Stimulated activated CD8-positive, alpha-beta memory T cell treated with anti-CD3 and anti-CD28 coated beads, Interleukin-15, amount 100 ng/mL, for 4 hours (primary cell): ENCODE results near the gene DLG2.
"Not testable (repeated sequence)": the region's sequence is repeated elsewhere in the genome, so short reads cannot be mapped to it uniquely, and the experiment has no call there.

Experiments
- DNase-seq, 2 donors: peaks; one replicate each; pipeline ENCODE4 v3.0.0-alpha.2; 2020; ENCODE audit warnings: low read depth in 2 of 2

Gene DLG2

GRCh38 chr11:84837402-84838069 is 789.6 kb downstream of the DLG2 start:
- no peak for DNase-seq

GRCh38 chr11:84836371-84836770 is 790.8 kb downstream of the DLG2 start:
- DNase-seq, result no peak

DNA sequence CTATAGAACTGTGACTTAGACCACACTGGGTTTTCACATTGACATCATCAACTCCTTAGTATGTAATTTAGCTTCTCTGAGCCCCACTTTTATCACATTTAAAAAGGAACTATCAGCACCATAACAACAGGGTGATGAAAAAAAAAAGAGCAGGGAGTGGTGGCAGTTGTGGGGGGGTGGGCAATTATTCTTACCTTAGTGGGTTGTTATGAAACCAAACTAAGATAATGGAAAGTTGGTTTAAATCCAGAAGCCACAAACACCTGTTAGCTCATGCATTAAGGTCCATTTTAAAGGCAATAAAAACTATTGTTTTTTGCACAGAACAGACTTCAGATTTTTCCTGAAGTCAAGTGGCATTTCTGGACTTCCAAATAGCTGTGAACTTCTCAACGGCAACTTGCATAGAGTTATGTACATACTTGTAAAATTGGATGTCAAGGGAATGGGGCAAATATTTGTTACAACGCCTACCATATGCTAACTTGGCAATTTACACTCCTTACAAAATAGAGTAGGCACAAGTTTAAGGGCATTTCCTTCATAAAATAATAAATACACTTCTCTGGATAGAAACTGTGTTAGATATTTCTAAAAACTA is 793.6 kb downstream of the DLG2 start:
- no peak for DNase-seq

DNA sequence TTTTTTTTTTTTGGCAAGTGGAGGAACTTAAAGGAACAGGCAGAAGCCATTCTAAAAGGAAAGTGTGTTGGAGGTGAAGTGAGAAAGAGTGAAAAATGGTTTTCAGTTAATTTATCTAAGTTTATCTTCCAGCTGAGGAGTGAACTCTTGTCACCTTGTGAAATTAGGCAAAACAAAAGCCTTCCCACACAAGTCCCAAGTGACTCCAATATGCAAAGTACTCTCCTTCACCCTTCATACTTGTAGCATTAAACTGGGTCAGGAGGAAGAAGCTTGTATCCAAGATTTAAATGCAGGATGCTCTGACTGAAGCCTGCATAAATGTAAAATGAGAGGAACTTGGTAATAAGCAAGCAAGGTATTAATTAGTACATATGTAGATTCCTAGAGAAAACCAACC is 796.8 kb downstream of the DLG2 start:
- no peak for DNase-seq

DNA sequence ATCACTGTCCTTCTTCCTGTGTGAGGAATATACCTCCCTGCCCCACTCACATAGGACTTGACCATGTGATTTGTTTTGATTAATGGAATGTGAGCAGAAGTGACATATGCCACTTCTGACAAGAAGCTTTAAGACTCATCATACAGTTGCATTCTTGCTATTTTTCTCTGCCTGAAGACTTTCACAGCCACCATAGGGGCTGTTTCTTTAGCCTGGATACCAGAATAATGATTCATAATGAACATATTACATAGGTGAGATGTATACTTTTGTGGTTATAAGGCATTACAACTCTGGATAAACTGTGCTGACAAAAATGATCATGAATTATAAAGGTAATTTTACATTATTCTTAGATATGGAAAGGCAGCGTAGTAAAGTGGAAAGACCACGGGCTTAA is 798.0 kb downstream of the DLG2 start:
- DNase-seq, result no peak

DNA sequence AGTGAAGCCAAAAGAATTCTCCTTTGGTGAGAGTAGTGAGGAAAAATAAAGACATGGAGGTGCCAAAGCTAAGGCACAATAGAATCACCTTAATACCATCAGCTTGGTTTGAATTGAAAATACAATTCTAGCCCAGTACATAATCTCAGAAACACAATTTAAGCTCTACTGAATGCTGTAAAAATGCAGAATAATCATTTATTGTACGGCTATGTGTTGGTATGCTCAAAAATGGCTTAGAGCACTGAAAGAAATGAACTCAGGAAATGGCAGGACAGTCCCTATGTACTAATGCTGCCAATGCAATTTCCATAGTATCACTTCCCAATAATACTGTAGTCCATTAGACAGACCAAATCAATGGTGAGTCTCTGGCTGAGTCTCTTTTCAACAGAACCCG is 798.5 kb downstream of the DLG2 start:
- no peak for DNase-seq

GRCh38 chr11:84825106-84825660 is 802.0 kb downstream of the DLG2 start:
- no peak for DNase-seq

- no peak for DNase-seq
Observed at GRCh38 chr11:84824624-84825023, 802.5 kb downstream of the DLG2 start.

DNA sequence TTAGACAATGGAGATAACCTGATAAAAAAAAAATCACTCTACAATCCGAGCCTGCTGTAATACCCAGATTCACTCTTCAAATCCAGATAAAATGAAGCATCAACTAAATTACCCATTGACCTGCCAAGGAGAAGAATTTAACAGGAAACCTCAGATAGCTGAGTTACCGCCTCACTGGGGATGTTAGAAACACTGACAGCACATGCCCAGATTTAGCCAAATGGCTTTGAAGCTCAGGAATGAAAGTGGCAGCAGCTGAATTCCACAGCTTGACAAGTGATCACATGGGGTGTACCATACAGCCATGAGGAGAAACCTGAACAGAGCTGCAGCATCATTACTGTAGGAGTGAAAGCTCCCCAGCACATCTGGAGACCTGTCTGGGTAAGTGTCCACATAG is 807.6 kb downstream of the DLG2 start:
- no peak for DNase-seq

DNA sequence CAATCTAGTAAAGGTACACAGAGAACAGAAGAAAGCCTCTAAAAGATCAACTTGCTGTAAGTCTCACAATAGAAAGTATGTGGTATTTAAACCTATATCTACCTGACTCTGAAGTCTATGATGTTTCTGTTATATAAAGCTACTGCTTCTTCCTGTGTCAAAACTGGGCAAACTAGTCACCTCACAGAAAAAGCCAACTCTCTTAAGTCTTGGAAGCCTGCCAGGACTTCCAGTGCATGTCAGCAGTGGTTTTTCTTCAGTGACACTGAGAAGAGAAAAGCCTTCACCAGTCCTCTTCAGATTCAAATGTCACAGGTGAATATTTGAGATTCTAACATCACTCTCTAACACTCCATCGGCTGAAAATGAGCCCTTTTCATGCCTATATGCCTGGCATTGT is 808.0 kb downstream of the DLG2 start:
- DNase-seq, result no peak

- no peak for DNase-seq
Observed at GRCh38 chr11:84817998-84818397, 809.1 kb downstream of the DLG2 start.

GRCh38 chr11:84812471-84812969 is 814.6 kb downstream of the DLG2 start:
- DNase-seq, result no peak

DNA sequence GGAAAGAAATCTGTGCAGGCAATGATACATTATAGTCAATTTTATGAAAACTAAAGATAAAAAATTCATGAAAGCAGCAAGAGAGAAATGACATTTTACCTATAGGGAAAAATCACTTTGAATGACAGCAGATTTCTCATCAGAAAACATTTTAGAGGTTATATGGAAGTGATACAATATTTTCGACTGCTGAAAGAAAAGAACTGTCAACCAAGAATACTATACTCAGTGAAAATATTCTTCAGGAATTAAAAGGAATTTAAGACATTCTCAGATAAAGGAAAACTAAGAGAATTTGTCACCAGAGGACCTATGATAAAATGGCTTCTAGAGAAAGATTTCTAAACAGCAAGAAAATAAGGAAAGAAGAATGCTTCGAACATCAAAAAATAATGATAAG is 820.8 kb downstream of the DLG2 start:
- DNase-seq, result no peak

DNA sequence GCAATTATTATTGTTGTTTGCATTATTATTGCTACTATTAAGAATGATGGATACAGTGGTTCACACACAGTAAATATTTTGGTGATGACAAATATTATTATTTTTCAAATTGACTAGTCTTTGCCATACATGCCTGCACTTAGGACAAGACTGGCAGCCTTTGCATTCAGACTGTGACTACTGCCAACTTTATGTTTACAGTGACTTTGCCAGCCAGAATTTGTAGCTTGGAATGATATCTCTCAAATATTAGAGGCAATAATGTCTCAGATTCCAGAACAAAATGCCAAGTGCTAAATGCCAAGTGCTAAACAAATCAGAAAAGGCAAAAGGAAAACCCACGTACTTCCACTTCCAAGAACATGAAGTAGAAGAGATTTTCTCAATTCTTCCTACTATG is 823.1 kb downstream of the DLG2 start:
- DNase-seq, result no peak

- DNase-seq, result no peak
Observed at GRCh38 chr11:84800755-84801346, 826.3 kb downstream of the DLG2 start.

DNA sequence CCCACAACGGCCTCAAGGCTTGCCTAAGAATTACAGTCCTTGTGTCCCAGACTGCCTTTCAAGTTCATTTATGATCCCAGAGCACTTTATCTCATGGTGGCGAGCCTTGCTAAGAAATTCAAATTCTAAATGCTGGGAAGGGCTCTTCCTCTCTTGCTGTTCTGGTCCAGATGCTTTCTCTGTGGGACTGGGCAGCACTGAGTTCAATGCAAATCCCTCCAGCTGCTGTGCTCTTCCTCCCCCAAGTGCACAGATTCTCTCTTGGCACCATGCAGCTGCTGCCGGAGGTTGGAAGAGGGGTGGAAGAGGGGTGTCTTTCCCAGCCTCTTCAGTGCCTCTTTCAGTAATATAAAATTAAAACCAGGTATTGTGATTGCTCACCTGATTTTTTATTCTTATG is 828.0 kb downstream of the DLG2 start:
- DNase-seq, result no peak

GRCh38 chr11:84795698-84796097 is 831.4 kb downstream of the DLG2 start:
- DNase-seq, result no peak

DNA sequence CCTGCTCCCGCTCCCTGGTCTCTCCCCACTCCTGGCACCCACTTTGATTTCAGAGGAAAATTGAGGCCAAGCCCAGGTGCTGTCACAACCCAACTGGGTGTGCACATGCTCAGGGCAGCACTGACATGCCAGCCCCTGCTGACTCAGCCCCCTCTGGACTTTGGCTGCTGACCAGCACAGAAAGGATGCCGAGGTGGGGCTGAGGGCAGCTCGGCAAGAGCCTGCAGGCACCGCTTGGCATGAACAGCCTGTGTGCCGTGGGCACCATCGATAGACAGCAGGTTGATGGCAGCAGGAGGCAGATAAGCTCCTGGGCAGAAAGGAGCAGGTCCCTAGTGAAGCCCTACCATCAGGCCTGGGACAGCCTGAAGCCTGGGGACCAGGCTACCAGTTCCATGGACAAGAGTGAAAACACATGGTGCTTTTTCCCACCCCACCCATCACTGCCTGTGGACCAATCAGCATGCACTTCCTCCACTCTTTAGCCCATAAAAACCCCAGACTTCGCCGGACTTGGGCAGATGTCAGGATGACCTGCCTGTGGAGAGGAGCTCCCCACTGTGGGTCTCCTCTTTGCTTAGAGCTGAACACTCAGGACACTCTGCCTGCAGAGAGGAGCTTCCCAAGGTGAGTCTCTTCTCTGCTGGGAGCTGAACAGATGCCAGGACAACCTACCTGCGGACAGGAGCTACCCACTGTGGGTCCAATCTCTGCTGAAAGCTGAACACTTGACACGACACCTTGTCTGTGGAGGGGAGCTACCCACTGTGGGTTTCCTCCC is 832.3 kb downstream of the DLG2 start:
- DNase-seq, result no peak

DNA sequence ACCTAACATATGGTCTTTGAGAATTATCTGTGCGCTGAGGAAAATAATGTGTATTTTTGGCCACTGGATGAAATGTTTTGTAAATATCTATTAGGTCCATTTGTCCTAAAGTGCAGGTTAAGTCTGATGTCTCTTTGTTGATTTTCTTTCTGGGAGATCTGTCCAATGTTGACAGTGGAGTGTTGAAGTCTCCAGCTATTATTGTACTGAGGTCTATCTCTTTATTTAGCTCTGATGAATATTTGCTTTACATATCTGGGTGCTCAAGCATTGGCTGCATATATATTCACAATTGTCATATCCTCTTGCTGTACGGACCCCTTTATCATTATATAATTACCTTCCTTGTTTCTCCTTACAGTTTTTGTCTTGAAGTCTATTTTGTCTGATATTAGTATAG is 833.8 kb downstream of the DLG2 start:
- DNase-seq, result no peak

DNA sequence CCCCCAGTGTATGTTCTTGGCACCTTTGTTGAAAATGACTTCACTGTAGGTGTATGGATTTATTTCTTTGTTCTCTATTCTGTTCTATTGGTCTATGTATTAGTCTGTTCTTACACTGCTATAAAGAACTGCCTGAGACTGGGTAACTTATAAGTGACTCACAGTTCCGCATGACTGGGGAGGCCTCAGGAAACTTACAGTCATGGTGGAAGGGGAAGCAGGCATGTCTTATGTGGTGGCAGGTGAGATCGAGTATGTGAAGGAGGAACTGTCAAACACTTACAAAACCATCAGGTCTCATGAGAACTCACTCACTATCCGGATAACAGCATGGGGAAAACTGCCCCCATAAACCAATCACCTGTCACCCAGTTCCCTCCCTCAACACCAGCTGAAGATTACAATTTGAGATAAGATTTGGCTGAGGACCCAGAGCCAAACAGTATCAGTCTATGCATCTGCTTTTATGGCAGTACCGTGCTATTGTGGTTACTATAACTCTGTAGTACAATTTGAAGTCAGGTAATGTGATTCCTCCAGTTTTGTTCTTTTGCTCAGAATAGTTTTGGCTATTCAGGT is 836.2 kb downstream of the DLG2 start:
- no peak for DNase-seq

GRCh38 chr11:84788220-84788619 is 838.9 kb downstream of the DLG2 start:
- DNase-seq, result no peak

DNA sequence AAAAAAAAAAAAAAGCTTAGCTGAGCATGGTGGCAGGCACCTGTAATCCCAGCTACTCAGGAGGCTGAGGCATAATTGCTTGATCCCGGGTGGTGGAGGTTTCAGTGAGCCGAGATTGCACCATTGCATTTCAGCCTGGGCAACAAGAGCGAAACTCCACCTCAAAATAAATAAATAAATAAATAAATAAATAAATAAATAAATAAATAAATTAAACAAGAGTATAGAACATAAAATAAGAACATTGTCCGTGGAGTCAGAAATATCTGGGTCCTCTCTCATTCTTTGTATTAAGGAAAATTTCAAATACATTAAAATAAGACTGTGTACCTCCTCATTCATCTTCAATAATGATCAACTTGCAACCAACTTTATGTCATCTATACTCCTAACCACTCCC is 843.0 kb downstream of the DLG2 start:
- DNase-seq, result not testable (repeated sequence)
